GM23248 (cell line): ENCODE results near the gene EIF2S1. TPM values are rescaled to one million over a fixed set of nuclear protein-coding genes. Genes with fewer than 3 reads are reported as not detected.

Source experiments
- DNase-seq: peaks from one replicate; pipeline ENCODE4 v3.0.0-alpha.2; 2015
- H2AFZ ChIP-seq: fragments of 200-600 bp; sonication (generic); 2 replicates; pipeline ENCODE4 v1.6.1; 2016; ENCODE audit warnings: antibody characterized with exemption
- H3F3A ChIP-seq: fragments of 200-600 bp; sonication (generic); 2 replicates; pipeline ENCODE4 v1.6.1; 2016; ENCODE audit warnings: mild to moderate bottlenecking, antibody characterized with exemption, mixed run types; ENCODE audit not compliant: insufficient read depth
- H3K27ac ChIP-seq: fragments of 200-600 bp; sonication (generic); 2 replicates; pipeline ENCODE4 v1.5.1; 2016; ENCODE audit warnings: mild to moderate bottlenecking
- H3K27me3 ChIP-seq: fragments of 200-600 bp; sonication (generic); replicated peaks from 2 replicates; pipeline ENCODE4 v1.6.1; 2016; ENCODE audit warnings: mild to moderate bottlenecking; ENCODE audit not compliant: insufficient read depth
- H3K36me3 ChIP-seq: fragments of 200-600 bp; sonication (generic); 2 replicates; pipeline ENCODE4 v1.6.1; 2016; ENCODE audit warnings: low read depth, mild to moderate bottlenecking
- H3K4me1 ChIP-seq: fragments of 200-600 bp; sonication (generic); 2 replicates; pipeline ENCODE4 v1.6.1; 2016; ENCODE audit warnings: mild to moderate bottlenecking; ENCODE audit not compliant: insufficient read depth
- H3K4me2 ChIP-seq: fragments of 200-600 bp; sonication (generic); one replicate; pipeline ENCODE4 v1.6.1; 2016; ENCODE audit warnings: mild to moderate bottlenecking; ENCODE audit not compliant: unreplicated experiment
- H3K4me3 ChIP-seq: fragments of 200-600 bp; sonication (generic); 2 replicates; pipeline ENCODE4 v1.5.1; 2016; ENCODE audit warnings: mild to moderate bottlenecking
- H3K79me2 ChIP-seq: fragments of 200-600 bp; sonication (generic); 2 replicates; pipeline ENCODE4 v1.6.1; 2016; ENCODE audit warnings: mild to moderate bottlenecking; ENCODE audit not compliant: insufficient read depth
- H3K9ac ChIP-seq: fragments of 200-600 bp; sonication (generic); 2 replicates; pipeline ENCODE4 v1.6.1; 2016; ENCODE audit warnings: mild to moderate bottlenecking
- H3K9me2 ChIP-seq: fragments of 200-600 bp; sonication (generic); 2 replicates; pipeline ENCODE4 v1.6.1; 2016; ENCODE audit warnings: mixed run types, mild to moderate bottlenecking, moderate library complexity; ENCODE audit not compliant: insufficient read depth
- H3K9me3 ChIP-seq: fragments of 200-600 bp; sonication (generic); one replicate; pipeline ENCODE4 v1.6.1; 2017; ENCODE audit warnings: low read depth
- H4K20me1 ChIP-seq: fragments of 200-600 bp; sonication (generic); 2 replicates; pipeline ENCODE4 v1.6.0; 2016; ENCODE audit not compliant: insufficient read depth
- EZH2 ChIP-seq: fragments of 200-600 bp; sonication (generic); IDR thresholded peaks from 2 replicates; pipeline ENCODE4 v1.6.1; 2018; ENCODE audit warnings: antibody characterized with exemption, mild to moderate bottlenecking; ENCODE audit not compliant: insufficient read depth, poor library complexity, severe bottlenecking
- EZH2phosphoT487 ChIP-seq: fragments of 200-600 bp; sonication (generic); IDR thresholded peaks from 2 replicates; pipeline ENCODE4 v1.6.1; 2018; ENCODE audit warnings: antibody characterized with exemption, moderate library complexity, mild to moderate bottlenecking, low read depth; ENCODE audit not compliant: insufficient read depth
- WGBS, 2 experiments: methylation state at CpG; one replicate each; pipeline ENCODE4 v1.1.6; 2015 to 2017; ENCODE audit warnings: low lambda C conversion rate in 2 of 2, low coverage in 1 of 2; ENCODE audit errors: missing lambda C conversion rate in 2 of 2; 5-methylcytosine and 5-hydroxymethylcytosine counted together
- in situ Hi-C: fragments of 300-500 bp; cut with MboI; formaldehyde crosslinking; loops from 2 replicates; pipeline ENCODE4 v1.15.0; 2020
- polyA plus RNA-seq: library from polyadenylated mRNA; unstranded; fragments of >200 nt; fragmentation: Nextera tagmentation; extraction: Ambion mirVana; gene quantifications from 2 replicates; pipeline ENCODE4 v1.2.1, GENCODE V29; 2016
- total RNA-seq: library from RNA; depleted of rRNA; stranded (reverse); fragments of >200 nt; shearing (Covaris generic); gene quantifications from 2 replicates; pipeline ENCODE4 v1.2.3, GENCODE V29; 2014; rRNA removed

EIF2S1 gene
- total RNA-seq (232 and 273 TPM in 2 replicates), polyA plus RNA-seq (218 and 222 TPM in 2 replicates)

- Histone ChIP-seq H3K9me2 (no peaks in the 10 kb centered on the region), H3K9ac (peak within 1 kb of the TSS; percentile 98), H3K4me3 (peak within 1 kb of the TSS; percentile 93), H3K9me3 (no peaks in the 10 kb centered on the region), H3K36me3 (peaks cover 8% of the 10 kb centered on the region), H3K4me1 (peaks cover 53% of the 10 kb centered on the region), H3K4me2 (peak within 1 kb of the TSS; percentile 94), H3F3A (peaks cover 25% of the 10 kb centered on the region), H3K27me3 (no peaks in the 10 kb centered on the region), H3K79me2 (peaks cover 93% of the 10 kb centered on the region), H2AFZ (peak within 1 kb of the TSS; percentile 95), H4K20me1 (peaks cover 12% of the 10 kb centered on the region; the same call in 1 of the 2 replicates), H3K27ac (peak within 1 kb of the TSS; percentile 99)
- DNase-seq: peak; percentile 99
- TF ChIP-seq EZH2 (no peak), EZH2phosphoT487 (no peak)
- 0 to 1% methylated on average over 47 of the region's 47 CpGs for WGBS, 2 experiments
- in situ Hi-C loops: no loop called here
Observed at GRCh38 chr14:67359775-67360469, at the start of gene EIF2S1, which contains the start of gene ATP6V1D. TSS of gene EIF2S1 (plus strand) at chr14:67360328. CDS start at chr14:67364768, 4,440 bp downstream. TSS of gene ATP6V1D (minus strand) at chr14:67359804. CDS start at chr14:67359698, 106 bp downstream.

- H3K79me2 ChIP-seq: no peaks in the 10 kb centered on the region
- H2AFZ ChIP-seq: no peak overlapping the region
- no peak overlapping the region for H3K4me2 ChIP-seq
- H4K20me1 ChIP-seq: no peaks in the 10 kb centered on the region
- in situ Hi-C loops: no loop called here
- no peaks in the 10 kb centered on the region for H3F3A ChIP-seq
- no peaks in the 10 kb centered on the region for H3K9me3 ChIP-seq
- no peak overlapping the region for H3K27ac ChIP-seq
- H3K4me1 ChIP-seq: no peaks in the 10 kb centered on the region
- WGBS, 2 experiments: 98 to 100% methylated on average over 2 of the region's 2 CpGs
- no peak overlapping the region for H3K9ac ChIP-seq
- H3K27me3 ChIP-seq: no peaks in the 10 kb centered on the region
- no peak for TF ChIP-seq EZH2phosphoT487
- no peak overlapping the region for H3K4me3 ChIP-seq
- H3K36me3 ChIP-seq: peaks cover 17% of the 10 kb centered on the region
- DNase-seq: no peak
- no peaks in the 10 kb centered on the region for H3K9me2 ChIP-seq
Observed at GRCh38 chr14:67311868-67312267, 48.3 kb upstream of the EIF2S1 start.

GRCh38 chr14:67313153-67313552, 47.0 kb upstream of the EIF2S1 start:
- Histone ChIP-seq H4K20me1 (no peaks in the 10 kb centered on the region), H3K27ac (no peak overlapping the region), H3K79me2 (no peaks in the 10 kb centered on the region), H3K27me3 (no peaks in the 10 kb centered on the region), H2AFZ (no peak overlapping the region), H3K9me2 (no peaks in the 10 kb centered on the region), H3K36me3 (peaks cover 27% of the 10 kb centered on the region), H3K9me3 (no peaks in the 10 kb centered on the region), H3K4me1 (no peaks in the 10 kb centered on the region), H3F3A (no peaks in the 10 kb centered on the region), H3K9ac (no peak overlapping the region), H3K4me3 (no peak overlapping the region), H3K4me2 (no peak overlapping the region)
- DNase-seq: no peak
- 100% methylated on average over 1 of the region's 1 CpG for WGBS, 2 experiments
- in situ Hi-C loops: no loop called here
- TF ChIP-seq EZH2phosphoT487 (no peak), EZH2 (no peak)

GRCh38 chr14:67317822-67318221, 42.3 kb upstream of the EIF2S1 start:
- H4K20me1 ChIP-seq: no peaks in the 10 kb centered on the region

More at GRCh38 chr14:67317822-67318221, 42.3 kb upstream of the EIF2S1 start:
- H3F3A ChIP-seq: peaks cover 16% of the 10 kb centered on the region; the same call in 1 of the 2 replicates
- H2AFZ ChIP-seq: no peak overlapping the region
- H3K9me3 ChIP-seq: no peaks in the 10 kb centered on the region
- H3K9ac ChIP-seq: no peak overlapping the region
- 95% methylated on average over 1 of the region's 1 CpG for whole genome bisulfite sequencing, 2 experiments
- H3K9me2 ChIP-seq: no peaks in the 10 kb centered on the region
- TF ChIP-seq EZH2phosphoT487 (no peak), EZH2 (no peak)
- H3K4me1 ChIP-seq: no peaks in the 10 kb centered on the region
- H3K36me3 ChIP-seq: peaks cover 48% of the 10 kb centered on the region
- H3K4me3 ChIP-seq: no peak overlapping the region
- no peak overlapping the region for H3K4me2 ChIP-seq
- in situ Hi-C loops: no loop called here
- H3K27ac ChIP-seq: no peak overlapping the region
- H3K27me3 ChIP-seq: no peaks in the 10 kb centered on the region
- 0 out of 2 replicates have a peak, but pooled peaks cover 4% of the 10 kb centered on the region for H3K79me2 ChIP-seq
- DNase-seq: no peak
